Glomerular endothelial cell (primary cell): ENCODE measurements around the gene FAM174B. TPM values are rescaled to one million over a fixed set of nuclear protein-coding genes. Genes with fewer than 3 reads are reported as not detected.

Source experiments
- DNase-seq: peaks from one replicate; pipeline ENCODE4 v3.0.0-alpha.2; 2011; ENCODE audit warnings: low read depth, low spot score; ENCODE audit errors: extremely low read depth
- total RNA-seq: library from RNA; depleted of rRNA; stranded (reverse); fragments of >200 nt; gene quantifications from 2 replicates; pipeline ENCODE4 v1.2.3, GENCODE V29; 2015

Gene FAM174B
- total RNA-seq, 1 donor from 2014 or later = 51.1 TPM

- DNase-seq = no peak
Observed at GRCh38 chr15:92602267-92602593, 53.3 kb downstream of the FAM174B start.

- DNase-seq = no peak
Observed at GRCh38 chr15:92601592-92602266, 53.8 kb downstream of the FAM174B start.

GRCh38 chr15:92600856-92601255 is 54.7 kb downstream of the FAM174B start:
- no peak for DNase-seq

GRCh38 chr15:92599394-92599970 is 56.1 kb downstream of the FAM174B start:
- DNase-seq = no peak

GRCh38 chr15:92597548-92597947 is 58.0 kb downstream of the FAM174B start:
- DNase-seq = no peak

- no peak for DNase-seq
Observed at GRCh38 chr15:92596623-92597022, 59.0 kb downstream of the FAM174B start.

- DNase-seq = no peak
Observed at GRCh38 chr15:92595506-92596381, 59.8 kb downstream of the FAM174B start.

GRCh38 chr15:92591275-92591674 is 64.3 kb downstream of the FAM174B start:
- no peak for DNase-seq

- no peak for DNase-seq
Observed at GRCh38 chr15:92586966-92587365, 68.6 kb downstream of the FAM174B start.

GRCh38 chr15:92586383-92586942 is 69.1 kb downstream of the FAM174B start:
- no peak for DNase-seq

- DNase-seq = no peak
Observed at GRCh38 chr15:92584105-92584504, 71.5 kb downstream of the FAM174B start.

- DNase-seq = no peak
Observed at GRCh38 chr15:92583096-92584034, 72.2 kb downstream of the FAM174B start.

- DNase-seq = no peak
Observed at GRCh38 chr15:92582206-92582605, 73.4 kb downstream of the FAM174B start.

GRCh38 chr15:92580933-92581445 is 74.6 kb downstream of the FAM174B start:
- DNase-seq = no peak

- no peak for DNase-seq
Observed at GRCh38 chr15:92580521-92580920, 75.1 kb downstream of the FAM174B start.

GRCh38 chr15:92579931-92580470 is 75.6 kb downstream of the FAM174B start:
- DNase-seq = no peak

- DNase-seq = no peak
Observed at GRCh38 chr15:92579486-92579885, 76.1 kb downstream of the FAM174B start.

- no peak for DNase-seq
Observed at GRCh38 chr15:92578096-92578835, 77.3 kb downstream of the FAM174B start.

GRCh38 chr15:92576597-92577200 is 78.9 kb downstream of the FAM174B start:
- no peak for DNase-seq
